Esophagus squamous epithelium (tissue), 4 donors: ENCODE measurements around the gene PANK4.

ENCODE experiments used
- CTCF ChIP-seq, 6 experiments: fragments of 450-650 bp in 4 of 6; fragments of 200-600 bp in 2 of 6; sonication (generic) in 2 of 6; IDR thresholded peaks; one replicate each; pipeline ENCODE4 v1.5.1; 2016 to 2019; ENCODE audit warnings: antibody characterized with exemption in 6 of 6, mild to moderate bottlenecking in 4 of 6, moderate library complexity in 4 of 6
- POLR2A ChIP-seq, 4 donors: fragments of 450-650 bp; IDR thresholded peaks; one replicate each; pipeline ENCODE4 v1.6.1; 2017; ENCODE audit warnings: antibody characterized with exemption in 4 of 4, mild to moderate bottlenecking in 4 of 4, moderate library complexity in 3 of 4

- TF ChIP-seq CTCF (IDR thresholded peaks at IDR 0.05) = no peak
- no peak for TF ChIP-seq POLR2A (IDR thresholded peaks at IDR 0.05)
These were observed 63.0 kb downstream of the PANK4 start for GRCh38 chr1:2463396-2463795.
